ENCODE measurements around the gene RAB31. TPM values are rescaled to one million over a fixed set of nuclear protein-coding genes. Genes with fewer than 3 reads are reported as not detected.

Gene RAB31
- total RNA-seq, 4 donors from 2014 or later: 24.5 to 91.6 (median 70.2) TPM

DNA sequence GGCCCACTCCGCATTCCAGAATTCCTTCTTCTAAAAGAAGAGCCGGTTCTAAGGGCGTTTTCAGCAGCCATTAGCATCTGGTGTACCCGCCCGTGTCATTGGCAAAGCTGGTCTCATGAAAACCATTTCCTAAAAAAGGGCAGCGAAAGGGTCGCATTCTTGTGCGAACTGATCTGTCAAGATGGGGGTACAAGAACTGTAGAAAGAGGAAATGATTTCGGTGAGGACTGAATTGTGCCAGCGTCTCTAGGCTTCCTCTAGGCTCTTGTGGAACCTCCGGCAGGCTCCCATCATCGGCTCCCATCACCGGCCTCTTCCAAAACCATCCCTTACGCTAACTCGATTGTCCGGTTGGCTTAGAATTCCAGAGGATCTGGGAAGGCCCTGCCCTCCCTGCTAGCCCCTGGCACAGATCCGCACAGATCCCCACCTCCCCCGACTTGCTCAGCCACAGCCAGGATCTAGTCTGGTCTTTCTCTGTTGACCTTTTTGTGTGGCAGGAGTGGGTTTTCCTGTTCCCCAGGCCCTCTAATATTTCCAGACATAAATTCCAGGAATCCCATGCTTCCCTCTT lies 1.3 kb downstream of the RAB31 start:
- no peak for TF ChIP-seq CTCF (IDR thresholded peaks at IDR 0.05; ENCODE audit: low read depth)

DNA sequence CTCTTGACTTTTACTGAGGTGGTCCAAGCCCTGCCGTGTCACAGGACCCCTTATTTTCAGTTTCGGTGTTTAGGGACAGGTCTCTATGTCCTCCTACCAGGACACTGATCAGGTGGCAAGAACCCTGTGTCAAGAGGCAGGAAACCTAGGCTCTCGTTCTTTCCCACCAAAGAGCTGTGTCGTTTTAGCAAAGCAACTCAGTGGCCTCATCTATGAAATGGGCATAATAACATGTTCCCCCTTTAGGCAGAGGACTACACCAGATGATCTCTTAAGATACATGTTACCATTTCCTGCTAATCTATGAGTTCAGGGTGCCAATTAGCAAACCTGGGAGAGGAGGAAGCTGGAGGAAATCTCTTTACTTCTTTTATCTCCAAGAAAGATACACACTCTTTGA lies 1.9 kb downstream of the RAB31 start:
- TF ChIP-seq CTCF (IDR thresholded peaks at IDR 0.05; ENCODE audit: low read depth): no peak

DNA sequence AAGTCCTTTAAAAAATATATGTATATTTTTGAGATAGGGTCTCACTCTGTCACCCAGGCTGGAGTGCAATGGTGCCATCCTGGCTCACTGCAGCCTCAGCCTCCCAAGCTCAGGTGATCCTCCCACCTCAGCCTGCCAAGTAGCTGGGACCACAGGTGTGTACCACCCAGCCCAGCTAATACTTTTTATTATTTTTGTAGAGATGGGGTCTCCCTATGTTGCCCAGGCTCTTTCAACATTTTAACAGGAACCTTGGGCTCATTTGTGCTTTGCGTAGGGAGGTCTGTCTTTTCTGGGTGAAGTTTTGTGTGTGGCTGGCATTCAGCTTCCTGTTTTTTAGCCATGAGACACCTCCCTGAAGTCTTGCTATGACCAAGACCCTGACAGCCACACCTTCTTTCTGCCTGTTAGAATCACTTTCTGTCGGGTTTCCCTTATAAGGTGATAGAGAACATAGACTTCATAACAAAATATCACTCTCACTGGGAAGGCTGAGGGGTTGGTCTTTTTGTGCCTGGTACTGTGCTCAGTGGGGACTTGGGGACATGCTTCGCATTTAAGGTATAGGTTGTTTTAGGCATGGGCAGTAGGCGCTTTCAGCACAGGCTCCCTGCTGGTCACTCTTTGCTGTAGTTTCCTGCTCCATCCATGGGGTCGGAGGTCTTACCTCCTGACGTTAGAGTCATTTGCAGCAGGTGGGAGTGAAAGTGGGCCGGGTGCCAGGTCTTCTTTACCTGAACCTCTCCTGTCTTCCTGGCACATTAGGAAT lies 3.4 kb downstream of the RAB31 start:
- no peak for TF ChIP-seq CTCF (IDR thresholded peaks at IDR 0.05; ENCODE audit: low read depth)

GRCh38 chr18:9712130-9712577 lies 4.1 kb downstream of the RAB31 start:
- no peak for TF ChIP-seq CTCF (IDR thresholded peaks at IDR 0.05; ENCODE audit: low read depth)

GRCh38 chr18:9712611-9713010 lies 4.5 kb downstream of the RAB31 start:
- no peak for TF ChIP-seq CTCF (IDR thresholded peaks at IDR 0.05; ENCODE audit: low read depth)

DNA sequence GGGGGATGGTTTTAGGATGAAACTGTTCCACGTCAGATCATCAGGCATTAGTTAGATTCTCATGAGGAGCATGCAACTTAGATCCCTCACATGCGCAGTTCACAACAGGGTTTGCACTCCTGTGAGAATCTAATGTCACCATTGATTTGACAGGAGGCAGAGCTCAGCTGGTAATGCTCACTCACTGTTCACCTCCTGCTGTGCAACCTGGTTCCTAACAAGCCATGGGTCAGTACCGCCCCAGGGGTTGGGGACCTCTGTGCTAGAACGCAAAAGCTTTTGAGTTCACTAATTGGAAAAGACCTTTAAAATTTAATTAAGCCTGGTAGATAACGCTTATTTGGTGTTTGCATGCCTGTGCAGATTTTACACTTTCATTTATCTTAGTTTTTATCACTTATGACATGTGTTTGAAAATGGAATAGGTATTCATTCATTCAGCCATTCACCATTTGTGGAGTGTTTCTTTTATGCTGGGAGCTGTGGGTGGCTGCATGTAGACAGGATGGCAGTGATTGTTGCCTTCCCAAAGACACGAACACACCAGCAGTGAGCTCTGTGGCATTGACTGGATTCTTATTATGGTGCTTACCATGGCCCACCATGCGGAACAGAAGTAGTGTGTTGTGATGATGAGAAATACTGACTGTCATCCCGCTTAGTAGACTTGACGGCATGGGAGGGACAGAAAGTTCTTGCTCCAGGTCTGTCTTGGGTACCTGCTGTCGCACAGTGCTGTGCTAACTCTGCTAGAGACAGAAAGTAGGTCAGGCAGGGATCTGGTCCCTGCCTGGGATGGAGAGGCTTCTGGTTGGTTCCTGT lies 6.4 kb downstream of the RAB31 start:
- no peak for TF ChIP-seq CTCF (IDR thresholded peaks at IDR 0.05; ENCODE audit: low read depth)

- TF ChIP-seq CTCF (IDR thresholded peaks at IDR 0.05; ENCODE audit: low read depth): no peak
These were observed 6.9 kb downstream of the RAB31 start for GRCh38 chr18:9715088-9715343.
